OCI-LY7 (cell line): Measurements from ENCODE around the gene TXNL1. TPM values are rescaled to one million over a fixed set of nuclear protein-coding genes. Genes with fewer than 3 reads are reported as not detected.

Experiments
- BruUV-seq: library from RNA; stranded (reverse); fragments of 400-500 nt; replicated peaks from 2 replicates; lab custom pipeline; 2021; lab: Mats Ljungman, UMichigan
- CTCF ChIA-PET: fragments of 300-600 bp; sonication (Branson Sonifier 250); formaldehyde crosslinking; loops from one replicate; lab custom pipeline; 2022; ENCODE audit warnings: antibody characterized with exemption; ENCODE audit not compliant: unreplicated experiment; lab: Charles Lee
- POLR2A ChIA-PET: fragments of 300-600 bp; sonication (Branson Sonifier 250); formaldehyde crosslinking; loops from one replicate; lab custom pipeline; 2022; ENCODE audit warnings: antibody characterized with exemption; lab: Charles Lee
- DNase-seq: peaks from one replicate; pipeline ENCODE4 v3.0.0-alpha.2; 2015; ENCODE audit warnings: low spot score
- H2AFZ ChIP-seq: fragments of 200-600 bp; sonication (generic), shearing (Covaris generic); 2 replicates; pipeline ENCODE4 v1.6.1; 2014; ENCODE audit warnings: mild to moderate bottlenecking, antibody characterized with exemption, low read length, moderate library complexity
- H3K27ac ChIP-seq: fragments of 200-600 bp; sonication (generic); 2 replicates; pipeline ENCODE4 v1.5.1; 2014; ENCODE audit warnings: mixed run types, low read depth, mild to moderate bottlenecking, moderate library complexity, low read length, inconsistent platforms; ENCODE audit not compliant: poor library complexity, severe bottlenecking
- H3K36me3 ChIP-seq: fragments of 200-600 bp; sonication (generic); 2 replicates; pipeline ENCODE4 v1.6.1; 2014; ENCODE audit warnings: mild to moderate bottlenecking, antibody characterized with exemption, low read length, moderate library complexity, mixed read lengths; ENCODE audit not compliant: insufficient read depth
- H3K4me1 ChIP-seq: fragments of 200-600 bp; sonication (generic); 2 replicates; pipeline ENCODE4 v1.5.1; 2014; ENCODE audit warnings: mild to moderate bottlenecking, low read length; ENCODE audit not compliant: insufficient read depth, poor library complexity, severe bottlenecking
- H3K4me2 ChIP-seq: fragments of 200-600 bp; sonication (generic); 2 replicates; pipeline ENCODE4 v1.6.1; 2014; ENCODE audit warnings: mild to moderate bottlenecking, low read length
- H3K4me3 ChIP-seq: fragments of 200-600 bp; sonication (generic); 2 replicates; pipeline ENCODE4 v1.5.1; 2014; ENCODE audit warnings: mild to moderate bottlenecking, low read depth, low read length; ENCODE audit not compliant: poor library complexity, severe bottlenecking
- H3K79me2 ChIP-seq: fragments of 200-600 bp; sonication (generic); 2 replicates; pipeline ENCODE4 v1.6.1; 2016; ENCODE audit warnings: low read depth, mild to moderate bottlenecking, low read length, moderate library complexity, mixed read lengths; ENCODE audit not compliant: insufficient read depth
- H3K9me2 ChIP-seq: fragments of 200-600 bp; sonication (generic); 2 replicates; pipeline ENCODE4 v1.6.1; 2016; ENCODE audit warnings: mild to moderate bottlenecking, low read length, mixed read lengths; ENCODE audit not compliant: insufficient read depth
- H3K9me3 ChIP-seq: fragments of 200-600 bp; sonication (generic); 2 replicates; pipeline ENCODE4 v1.6.1; 2014; ENCODE audit warnings: mild to moderate bottlenecking, mixed run types, low read length, mixed read lengths
- H4K20me1 ChIP-seq: fragments of 200-600 bp; sonication (generic); 2 replicates; pipeline ENCODE4 v1.6.1; 2014; ENCODE audit warnings: mild to moderate bottlenecking, antibody characterized with exemption, low read length, moderate library complexity, mixed read lengths; ENCODE audit not compliant: insufficient read depth
- CTCF ChIP-seq: fragments of 200-600 bp; sonication (generic); conservative IDR thresholded peaks from 2 replicates; pipeline ENCODE4 v1.5.1; 2014; ENCODE audit warnings: mild to moderate bottlenecking, antibody characterized with exemption, low read length, moderate library complexity, mixed read lengths
- EZH2phosphoT487 ChIP-seq: fragments of 200-600 bp; sonication (generic); IDR thresholded peaks from 2 replicates; pipeline ENCODE4 v1.6.1; 2018; ENCODE audit warnings: low read depth, borderline replicate concordance, mild to moderate bottlenecking, mixed run types, antibody characterized with exemption, low read length, moderate library complexity, mixed read lengths
- intact Hi-C: fragments of 100-400 bp; cut with micrococcal nuclease; formaldehyde crosslinking; loops from one replicate; pipeline ENCODE4 v1.10.0; 2022; ENCODE audit not compliant: unreplicated experiment
- total RNA-seq, 2 experiments: library from RNA; depleted of rRNA in 1 of 2; stranded (reverse); fragments of >200 nt in 1 of 2; shearing (Covaris generic) in 1 of 2; gene quantifications; 2 replicates each; pipeline ENCODE4 v1.2.3, GENCODE V29; 2014 to 2022

The TXNL1 gene
- total RNA-seq, 2 experiments from 2014 or later = 13.9 to 42.5 TPM

- no peaks in the 10 kb centered on the region for H3K36me3 ChIP-seq
- intact Hi-C loops = no loop called here
- TF ChIP-seq EZH2phosphoT487 (no peak), CTCF (no peak)
- POLR2A ChIA-PET = interaction anchor here (0.7 kb wide), 1 partner anchor 22 kb away, joined by 4 read pairs; no protein-coding TSS in a partner anchor
- H3K9me3 ChIP-seq = no peaks in the 10 kb centered on the region
- no peak overlapping the region for H3K27ac ChIP-seq
- H3K79me2 ChIP-seq = no peaks in the 10 kb centered on the region
- no peaks in the 10 kb centered on the region for H4K20me1 ChIP-seq
- H3K4me3 ChIP-seq = no peak overlapping the region
- no peak overlapping the region for H2AFZ ChIP-seq
- CTCF ChIA-PET = no interaction called here
- BruUV-seq = no TSS peak
- no peaks in the 10 kb centered on the region for H3K4me1 ChIP-seq
- no peak for DNase-seq
- no peak overlapping the region for H3K4me2 ChIP-seq
- no peaks in the 10 kb centered on the region for H3K9me2 ChIP-seq
Observed at GRCh38 chr18:56569416-56569815, 69.0 kb downstream of the TXNL1 start.

- POLR2A ChIA-PET = interaction anchor here (0.6 to 0.7 kb wide), 2 partner anchors 22 to 355 kb away, joined by 3 to 4 read pairs; no protein-coding TSS in a partner anchor
- BruUV-seq = no TSS peak
Observed at GRCh38 chr18:56568986-56569385, 69.4 kb downstream of the TXNL1 start.

More at GRCh38 chr18:56568986-56569385, 69.4 kb downstream of the TXNL1 start:
- no peaks in the 10 kb centered on the region for H3K9me3 ChIP-seq
- no peak overlapping the region for H2AFZ ChIP-seq
- intact Hi-C loops = no loop called here
- no peaks in the 10 kb centered on the region for H3K36me3 ChIP-seq
- TF ChIP-seq CTCF = no peak
- TF ChIP-seq EZH2phosphoT487 = no peak
- H4K20me1 ChIP-seq = no peaks in the 10 kb centered on the region
- H3K4me3 ChIP-seq = no peak overlapping the region
- H3K79me2 ChIP-seq = no peaks in the 10 kb centered on the region
- H3K4me1 ChIP-seq = no peaks in the 10 kb centered on the region
- no peak overlapping the region for H3K27ac ChIP-seq
- no peaks in the 10 kb centered on the region for H3K9me2 ChIP-seq
- H3K4me2 ChIP-seq = no peak overlapping the region
- no peak for DNase-seq
- CTCF ChIA-PET = no interaction called here
